B cell (primary cell): ENCODE data around the gene KRTAP5-8. TPM values are rescaled to one million over a fixed set of nuclear protein-coding genes. Genes with fewer than 3 reads are reported as not detected.

ENCODE experiments used
- ATAC-seq: fragments of 200-7000 bp; cut with Tn5 transposase; one replicate; pipeline ENCODE4 v1.10.0; 2021; ENCODE audit warnings: low read depth, mild to moderate bottlenecking, moderate number of reproducible peaks, moderate library complexity
- CTCF ChIA-PET: fragments of 350-600 bp; sonication (Branson Sonifier 250); formaldehyde crosslinking; loops from one replicate; lab custom pipeline; 2021; ENCODE audit warnings: antibody characterized with exemption, inconsistent platforms; lab: Charles Lee
- POLR2A ChIA-PET: fragments of 350-600 bp; sonication (Branson Sonifier 250); formaldehyde crosslinking; loops from one replicate; lab custom pipeline; 2021; ENCODE audit warnings: antibody characterized with exemption; lab: Charles Lee
- DNase-seq: peaks from one replicate; pipeline ENCODE4 v3.0.0; 2013
- H2AFZ ChIP-seq: 2 replicates; pipeline ENCODE4 v1.6.1; 2012; ENCODE audit warnings: mild to moderate bottlenecking, low read depth, low read length; ENCODE audit not compliant: insufficient read depth, poor library complexity, severe bottlenecking
- H3K27ac ChIP-seq, 2 donors: 1 replicate in 1 of 2; 2 replicates in 1 of 2; pipeline ENCODE4 v1.5.1; 2012 to 2013; ENCODE audit warnings: low read length in 2 of 2, mild to moderate bottlenecking in 2 of 2, moderate library complexity in 1 of 2
- H3K27me3 ChIP-seq, 4 experiments: fragments of 200-600 bp in 1 of 4; sonication (generic) in 1 of 4; replicated peaks in 1 of 4; 1 replicate in 2 of 4; 2 replicates in 2 of 4; pipeline versions ENCODE4 v1.6.1 to v1.7.0; 2013 to 2016; ENCODE audit warnings: low read length in 3 of 4, mild to moderate bottlenecking in 2 of 4, mixed read lengths in 1 of 4, moderate library complexity in 1 of 4; ENCODE audit not compliant: insufficient read depth in 4 of 4, control insufficient read depth in 3 of 4; ENCODE audit errors: control extremely low read depth in 1 of 4
- H3K36me3 ChIP-seq, 2 experiments: replicated peaks in 1 of 2; 1 replicate in 1 of 2; 2 replicates in 1 of 2; pipeline versions ENCODE4 v1.6.1 to v1.7.1; 2013; ENCODE audit warnings: low read length in 1 of 2; ENCODE audit not compliant: insufficient read depth in 2 of 2, control insufficient read depth in 1 of 2; ENCODE audit errors: control extremely low read depth in 1 of 2, extremely low read depth in 1 of 2
- H3K4me1 ChIP-seq, 2 donors: fragments of 200-600 bp in 1 of 2; sonication (generic) in 1 of 2; 1 replicate in 1 of 2; 2 replicates in 1 of 2; pipeline versions ENCODE4 v1.5.1 to v1.6.1; 2013 to 2017; ENCODE audit warnings: low read length in 2 of 2; ENCODE audit not compliant: control insufficient read depth in 2 of 2, insufficient read depth in 2 of 2
- H3K4me2 ChIP-seq: replicated peaks from 2 replicates; pipeline ENCODE3; 2012; ENCODE audit warnings: mild to moderate bottlenecking, low read depth, low read length; ENCODE audit not compliant: poor library complexity, severe bottlenecking
- H3K4me3 ChIP-seq, 5 experiments: fragments of 200-600 bp in 1 of 5; sonication (generic) in 1 of 5; 1 replicate in 3 of 5; 2 replicates in 2 of 5; pipeline versions ENCODE4 v1.5.1 to v1.7.0; 2011 to 2016; ENCODE audit warnings: low read length in 4 of 5, mild to moderate bottlenecking in 4 of 5, low read depth in 2 of 5, control low read depth in 1 of 5, moderate library complexity in 1 of 5; ENCODE audit not compliant: insufficient read depth in 1 of 5; ENCODE audit errors: control extremely low read depth in 1 of 5, extremely low read depth in 1 of 5
- H3K79me2 ChIP-seq: fragments of 200-600 bp; sonication (generic); one replicate; pipeline ENCODE4 v1.6.0; 2016; ENCODE audit warnings: low read length; ENCODE audit not compliant: control insufficient read depth, insufficient read depth
- H3K9ac ChIP-seq: fragments of 200-600 bp; sonication (generic); 2 replicates; pipeline ENCODE4 v1.6.1; 2017; ENCODE audit warnings: mild to moderate bottlenecking, low read length, moderate library complexity
- H3K9me3 ChIP-seq, 3 donors: one replicate each; pipeline versions ENCODE4 v1.6.1 to v1.7.1; 2013; ENCODE audit warnings: low read length in 2 of 3; ENCODE audit not compliant: control insufficient read depth in 2 of 3, insufficient read depth in 1 of 3; ENCODE audit errors: control extremely low read depth in 1 of 3
- H4K20me1 ChIP-seq: 2 replicates; pipeline ENCODE4 v1.6.0; 2012; ENCODE audit warnings: mild to moderate bottlenecking, low read length; ENCODE audit not compliant: insufficient read depth, control insufficient read depth, poor library complexity, severe bottlenecking
- H3K27ac Mint-ChIP-seq: one replicate; pipeline ENCODE4 v1.8.0; 2021; ENCODE audit warnings: mixed read lengths
- H3K27me3 Mint-ChIP-seq: one replicate; pipeline ENCODE4 v1.8.0; 2021; ENCODE audit warnings: mixed read lengths
- H3K4me1 Mint-ChIP-seq: one replicate; pipeline ENCODE4 v1.8.0; 2021; ENCODE audit warnings: mixed read lengths
- H3K4me3 Mint-ChIP-seq: one replicate; pipeline ENCODE4 v1.8.0; 2021; ENCODE audit warnings: mixed read lengths
- H3K9me3 Mint-ChIP-seq: one replicate; pipeline ENCODE4 v1.8.0; 2022; ENCODE audit warnings: mixed read lengths; ENCODE audit not compliant: insufficient read depth
- CTCF ChIP-seq: fragments of 200-600 bp; IDR thresholded peaks from one replicate; pipeline ENCODE4 v1.8.0; 2022; ENCODE audit warnings: antibody characterized with exemption, mild to moderate bottlenecking
- EZH2 ChIP-seq: IDR thresholded peaks from 2 replicates; pipeline ENCODE4 v1.6.1; 2012; ENCODE audit warnings: borderline replicate concordance, low read depth, mild to moderate bottlenecking, moderate library complexity, low read length; ENCODE audit not compliant: insufficient read depth, poor library complexity, severe bottlenecking
- WGBS: methylation state at CpG from one replicate; pipeline ENCODE4 v1.1.5; 2013; ENCODE audit warnings: missing lambda C conversion rate; ENCODE audit not compliant: insufficient coverage; 5-methylcytosine and 5-hydroxymethylcytosine counted together
- intact Hi-C: fragments of 100-400 bp; cut with micrococcal nuclease; formaldehyde crosslinking; loops from one replicate; pipeline ENCODE4 v1.10.0; 2022
- polyA plus RNA-seq: library from polyadenylated mRNA; depleted of rRNA; stranded (reverse); fragments of >200 nt; gene quantifications from 2 replicates; pipeline ENCODE4 v1.2.3, GENCODE V29; 2012
- total RNA-seq, 2 donors: library from RNA; stranded (reverse); fragments of 120-200 nt in 1 of 2; gene quantifications; 1 replicate in 1 of 2; 2 replicates in 1 of 2; pipeline versions ENCODE4 v1.2.3 to v1.2.4, GENCODE V29; 2013 to 2022

The KRTAP5-8 gene
- total and polyA plus RNA-seq, 2 donors (not counting 1 experiment from before 2014, with no cell fraction given) = 0.10 to 0.49 TPM

GRCh38 chr11:71562120-71562519 lies 24.3 kb downstream of the KRTAP5-8 start:
- no peak overlapping the region for H3K9ac ChIP-seq
- intact Hi-C loops = no loop called here
- H4K20me1 ChIP-seq = no peaks in the 10 kb centered on the region
- TF ChIP-seq EZH2 (no peak), CTCF (no peak)
- CTCF ChIA-PET = interaction anchor here (0.9 kb wide), 1 partner anchor 29 kb away, joined by 3 read pairs; no protein-coding TSS in a partner anchor
- H3K27ac ChIP-seq = no peak overlapping the region
- no peaks in the 10 kb centered on the region for H3K36me3 ChIP-seq
- Mint-ChIP-seq H3K4me3 (no peak overlapping the region), H3K9me3 (peaks cover 2% of the 10 kb centered on the region), H3K4me1 (no peaks in the 10 kb centered on the region), H3K27ac (no peak overlapping the region), H3K27me3 (peaks cover 53% of the 10 kb centered on the region)
- no peak overlapping the region for H3K4me3 ChIP-seq
- no peak for ATAC-seq
- H3K4me2 ChIP-seq = no peak overlapping the region
- H3K4me1 ChIP-seq = peaks cover 0 to 4% of the 10 kb centered on the region in 2 donors
- no peak overlapping the region for H2AFZ ChIP-seq
- no peaks in the 10 kb centered on the region for H3K79me2 ChIP-seq
- POLR2A ChIA-PET = no interaction called here
- H3K9me3 ChIP-seq = no peaks in the 10 kb centered on the region
- DNase-seq = no peak
- peaks cover 0 to 16% (median 12%) of the 10 kb centered on the region in 4 experiments for H3K27me3 ChIP-seq

- Histone ChIP-seq H2AFZ (no peak overlapping the region), H3K27me3 (peaks cover 0 to 16% (median 11%) of the 10 kb centered on the region in 4 experiments), H3K4me2 (no peak overlapping the region), H3K9me3 (no peaks in the 10 kb centered on the region), H3K9ac (no peak overlapping the region), H3K4me1 (peaks cover 0 to 4% of the 10 kb centered on the region in 2 donors), H4K20me1 (no peaks in the 10 kb centered on the region), H3K27ac (no peak overlapping the region), H3K36me3 (no peaks in the 10 kb centered on the region), H3K79me2 (no peaks in the 10 kb centered on the region), H3K4me3 (no peak overlapping the region)
- H3K4me1 Mint-ChIP-seq = no peaks in the 10 kb centered on the region
- DNase-seq = peak; percentile 41
- peaks cover 45% of the 10 kb centered on the region for H3K27me3 Mint-ChIP-seq
- TF ChIP-seq EZH2 (no peak), CTCF (peak; percentile 14)
- no peak overlapping the region for H3K4me3 Mint-ChIP-seq
- peaks cover 2% of the 10 kb centered on the region for H3K9me3 Mint-ChIP-seq
- intact Hi-C loops = loop anchor here (1.0 kb wide), 1 partner anchor 37 kb away; no protein-coding TSS in a partner anchor
- ATAC-seq = no peak
- 10% methylated on average over 7 of the region's 8 CpGs for WGBS
- ChIA-PET POLR2A (no interaction called here), CTCF (interaction anchor here (0.8 to 1.6 kb wide), 3 partner anchors 14 to 115 kb away, joined by 3 to 6 read pairs (median 3); partner anchors contain the start of gene DHCR7)
- H3K27ac Mint-ChIP-seq = no peak overlapping the region
Observed at GRCh38 chr11:71563406-71563805, 25.6 kb downstream of the KRTAP5-8 start.
